Activated CD4-positive, alpha-beta T cell treated with anti-CD3 and anti-CD28 coated beads, Interleukin-2, amount 50 U/mL, for 24 hours (primary cell): ENCODE measurements around the gene MGAT4C.

Source experiments
- DNase-seq, 2 donors: peaks; one replicate each; pipeline ENCODE4 v3.0.0-alpha.2; 2020; ENCODE audit warnings: low read depth in 1 of 2, low spot score in 1 of 2

The MGAT4C gene

DNA sequence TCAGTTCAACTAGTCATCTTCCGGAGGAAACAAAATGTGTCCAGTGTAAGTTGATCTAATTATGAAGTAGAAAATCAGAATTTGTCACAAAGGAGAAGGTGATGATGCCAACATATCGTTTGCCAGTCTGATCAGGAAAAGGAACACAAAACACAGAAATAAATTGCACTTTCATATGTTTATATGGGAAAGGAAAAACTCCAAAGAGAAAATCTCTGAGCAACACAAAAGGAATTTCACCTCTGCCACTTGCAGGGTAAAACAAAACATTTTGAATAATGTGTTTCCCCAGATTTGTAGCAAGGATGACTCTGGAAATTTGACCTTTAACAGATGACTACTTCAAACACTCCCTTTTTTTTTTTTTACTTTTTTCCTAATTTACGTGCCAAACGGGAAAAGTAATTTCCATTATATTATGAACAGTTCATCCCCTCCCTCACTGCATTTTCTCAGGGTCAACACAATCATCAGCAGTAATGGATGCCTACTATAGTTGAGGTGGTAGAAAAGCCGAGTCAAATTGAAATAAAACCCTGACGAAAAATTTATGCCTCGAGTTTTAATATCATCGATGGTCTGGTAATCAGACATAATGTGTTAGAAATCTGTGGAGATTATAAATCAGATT, 25.6 kb downstream of the MGAT4C start:
- DNase-seq, result no peak

DNA sequence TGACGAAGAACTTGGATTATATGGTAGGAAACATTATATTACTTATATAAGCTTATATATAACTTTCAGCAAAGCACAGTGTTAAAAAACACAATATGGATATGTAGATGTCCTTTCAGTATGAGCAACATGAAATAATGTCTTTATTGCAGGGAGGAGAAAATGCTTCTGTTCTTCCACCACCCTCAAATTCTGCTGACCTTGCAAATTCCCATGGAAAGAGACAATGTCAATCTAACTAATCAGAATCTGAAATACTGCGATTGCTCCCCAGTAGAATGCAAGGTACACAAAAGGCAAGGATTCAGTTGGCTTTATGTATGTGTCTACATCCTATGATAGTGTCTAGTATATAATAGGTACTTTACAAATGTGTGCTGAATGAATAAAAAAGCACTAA, 26.4 kb downstream of the MGAT4C start:
- no peak for DNase-seq

DNA sequence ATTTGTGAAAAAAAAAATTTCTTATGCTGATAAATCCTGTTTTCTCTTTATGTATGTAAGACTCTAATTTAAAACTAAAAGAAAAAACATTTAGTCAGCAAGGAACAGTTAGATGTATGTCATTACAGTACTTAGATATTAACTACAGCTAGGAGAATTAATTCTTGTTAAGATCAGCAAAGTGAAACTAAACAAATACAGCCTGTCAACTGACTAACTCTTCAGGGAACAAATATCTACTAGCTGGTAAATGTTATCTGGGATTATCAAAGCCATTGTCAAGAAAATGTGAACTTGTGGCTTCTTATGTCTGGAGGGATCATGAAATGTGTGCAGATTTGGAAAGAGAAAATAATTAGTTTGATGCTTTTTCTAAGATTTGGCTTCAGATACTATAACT, 27.5 kb downstream of the MGAT4C start:
- no peak for DNase-seq

DNA sequence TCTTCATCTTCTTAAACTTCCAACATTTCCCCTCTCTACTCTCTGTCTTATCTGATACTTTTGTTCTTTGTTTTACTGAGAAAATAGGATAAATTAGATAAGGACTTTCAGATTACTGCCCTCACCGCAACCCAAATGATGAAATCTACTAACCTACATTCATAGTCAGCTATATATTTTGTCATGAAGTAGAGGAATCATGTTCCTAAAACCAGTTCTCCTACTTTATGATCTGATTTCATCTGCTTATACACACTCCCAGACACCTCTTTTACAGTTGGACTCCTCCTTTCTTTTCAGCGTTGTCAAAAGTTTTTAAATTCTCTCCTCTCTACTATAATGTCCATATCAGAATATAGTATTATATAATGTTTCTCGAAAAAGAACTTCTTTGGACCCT, 29.7 kb downstream of the MGAT4C start:
- no peak for DNase-seq

DNA sequence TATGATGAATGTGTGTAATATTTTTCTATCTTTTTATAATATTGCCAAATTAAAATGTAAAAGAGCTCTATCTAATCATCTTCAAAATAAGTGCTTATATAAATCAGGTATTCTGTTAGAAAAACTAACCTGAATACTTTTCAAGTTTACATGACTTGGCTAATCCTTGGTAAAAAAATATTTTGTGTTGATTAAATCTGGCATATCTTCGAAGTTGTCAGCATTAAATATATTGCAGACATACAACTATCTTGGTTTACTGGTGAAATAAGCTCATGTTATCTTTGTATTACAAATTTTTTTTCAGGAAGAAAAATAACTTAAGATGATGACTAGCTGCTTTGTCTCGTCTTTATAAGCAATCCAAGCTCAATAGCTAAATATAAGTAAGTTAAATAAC, 39.6 kb downstream of the MGAT4C start:
- no peak for DNase-seq

DNA sequence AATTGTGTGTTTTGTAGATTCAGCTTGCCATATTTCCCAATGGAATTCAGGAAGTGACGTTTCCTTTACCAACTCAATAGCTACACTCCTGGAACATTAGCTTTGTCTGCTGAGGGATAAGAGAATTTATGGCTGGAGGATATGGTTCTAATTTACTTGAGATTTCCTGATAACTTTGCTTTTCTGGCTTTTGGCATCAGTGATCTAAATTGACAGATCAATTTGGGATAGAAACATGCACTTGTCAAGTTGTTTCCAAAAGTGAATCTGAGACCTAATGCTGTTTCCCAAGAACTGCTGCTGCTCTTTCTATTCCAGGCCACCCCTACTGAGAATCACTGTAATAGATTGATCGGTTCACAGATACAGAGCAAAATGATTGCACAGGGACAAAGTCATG, 43.2 kb downstream of the MGAT4C start:
- DNase-seq, result no peak

DNA sequence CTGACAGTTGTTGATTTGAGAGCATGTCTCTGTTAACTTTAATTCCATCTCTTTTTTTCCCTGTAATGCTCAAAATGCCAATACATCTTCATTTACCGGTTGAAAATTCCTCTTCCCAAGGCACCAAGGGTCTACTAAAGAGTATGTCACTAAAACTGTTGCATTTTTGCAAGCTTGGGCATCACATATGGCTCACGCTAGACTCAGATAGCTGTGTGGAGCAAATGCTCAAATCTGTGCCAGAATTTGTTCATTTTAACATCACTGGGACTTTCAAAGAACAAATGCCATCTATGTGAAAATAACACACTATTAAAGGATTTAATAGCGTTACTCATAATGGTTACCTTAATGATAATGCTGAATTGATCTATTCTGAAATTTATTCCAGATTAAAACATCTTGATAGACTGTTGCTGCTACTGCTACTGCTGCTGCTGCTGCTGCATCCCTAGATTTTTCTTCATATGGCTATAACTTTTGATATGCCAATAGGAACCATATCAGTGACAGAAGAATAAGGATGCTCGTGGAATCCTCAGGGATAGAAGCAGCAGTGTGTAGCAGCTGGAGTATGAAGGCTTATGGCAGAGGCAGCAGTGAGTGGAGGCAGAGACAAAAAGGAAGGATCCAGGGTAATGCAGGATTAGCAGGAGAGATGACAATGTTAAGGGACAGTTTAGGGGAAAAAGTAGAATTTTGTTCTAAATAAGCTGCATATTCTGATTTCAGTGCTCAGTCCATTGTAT, 57.3 kb downstream of the MGAT4C start:
- no peak for DNase-seq

DNA sequence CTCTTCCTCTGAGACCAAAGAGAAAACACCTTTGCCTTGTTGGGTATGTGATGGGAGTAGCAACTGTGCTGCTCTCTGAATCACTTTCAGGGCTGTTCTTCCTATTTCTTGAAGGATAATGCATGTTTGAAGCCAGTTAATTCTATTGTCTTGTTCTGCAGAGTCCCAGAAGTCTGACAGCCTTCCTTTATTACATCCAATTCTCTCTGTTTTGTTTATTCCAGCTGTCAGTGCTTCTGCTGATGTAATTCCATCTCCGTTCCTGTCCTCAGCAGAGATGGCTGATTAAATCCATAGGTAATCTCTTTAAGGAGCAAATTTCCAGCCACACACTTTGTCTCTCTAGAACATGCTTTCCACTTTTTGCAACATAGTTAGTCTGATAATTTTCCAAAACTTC, 59.7 kb downstream of the MGAT4C start:
- DNase-seq, result no peak

DNA sequence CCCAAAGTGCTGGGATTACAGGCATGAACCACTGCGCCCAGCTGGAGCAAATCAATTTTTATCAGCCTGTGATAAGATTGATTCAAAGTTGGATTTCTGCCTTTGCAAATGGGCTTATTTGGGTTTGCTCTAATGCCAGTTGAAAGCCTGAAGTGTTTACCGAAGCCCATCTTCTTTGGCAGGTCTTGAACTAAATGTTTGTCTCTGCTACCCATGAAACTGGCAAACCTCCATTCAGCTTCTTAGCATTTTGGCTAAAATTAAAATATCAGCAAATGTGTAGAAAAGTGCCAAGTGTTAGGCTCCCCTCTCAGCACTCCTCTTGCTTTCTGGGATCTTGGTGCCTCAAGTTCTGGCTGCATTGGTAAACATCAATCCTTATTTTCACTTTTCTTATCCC, 61.5 kb downstream of the MGAT4C start:
- DNase-seq, result no peak

DNA sequence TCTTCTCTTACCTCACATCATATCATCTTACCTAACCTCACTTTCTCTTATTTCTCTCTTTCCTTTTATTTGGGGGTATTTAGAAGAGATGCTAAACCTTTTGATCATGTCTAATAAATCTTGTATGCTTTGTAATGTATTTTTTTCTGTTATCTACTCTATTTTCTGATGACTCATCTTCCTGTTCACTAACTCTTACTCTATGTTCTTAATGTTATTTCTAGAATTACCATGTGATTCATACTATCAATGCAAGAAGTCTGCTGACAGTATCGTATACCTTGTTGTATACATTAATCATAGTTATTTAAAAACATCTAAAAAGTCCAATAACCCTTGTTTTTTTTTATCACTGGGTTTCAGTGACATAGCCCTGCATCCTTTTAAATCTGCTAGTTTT, 62.3 kb downstream of the MGAT4C start:
- no peak for DNase-seq

DNA sequence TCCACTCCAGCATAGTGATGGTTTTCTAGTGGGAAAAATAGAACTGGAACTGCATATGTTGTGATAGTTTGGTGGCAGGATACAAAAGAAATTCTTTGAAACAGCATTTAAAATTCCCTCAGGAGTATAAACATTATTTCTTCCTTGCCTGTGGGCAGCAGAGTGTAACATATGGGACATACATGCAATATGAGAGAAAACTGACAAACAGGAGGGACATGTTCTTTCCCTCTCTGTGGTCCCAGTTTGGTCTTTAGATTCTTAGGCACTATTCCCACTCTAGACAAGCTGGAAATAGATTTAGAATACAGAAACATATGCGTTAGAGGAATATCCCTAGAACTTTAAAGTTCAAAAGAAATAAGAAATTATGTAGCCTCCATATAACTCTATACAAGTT, 68.0 kb downstream of the MGAT4C start:
- DNase-seq, result no peak

DNA sequence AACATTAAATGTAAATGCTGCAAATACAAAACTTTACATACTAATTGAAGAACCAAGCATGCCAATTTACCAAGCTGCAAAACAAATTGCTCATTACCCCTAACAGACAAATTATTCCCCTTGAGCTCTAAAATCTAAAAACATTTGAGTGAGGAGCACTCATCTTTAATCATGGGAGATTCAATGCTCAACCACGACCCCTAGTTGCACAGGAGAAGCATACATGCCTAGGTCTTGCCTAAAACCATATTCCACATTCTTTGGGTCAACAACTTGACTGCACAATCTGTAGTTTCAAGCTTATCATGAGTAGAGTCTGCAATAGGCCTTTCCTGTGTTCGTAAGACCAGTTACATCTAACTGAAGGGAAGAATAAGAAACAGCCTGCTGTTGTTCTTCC, 69.7 kb downstream of the MGAT4C start:
- DNase-seq, result no peak

DNA sequence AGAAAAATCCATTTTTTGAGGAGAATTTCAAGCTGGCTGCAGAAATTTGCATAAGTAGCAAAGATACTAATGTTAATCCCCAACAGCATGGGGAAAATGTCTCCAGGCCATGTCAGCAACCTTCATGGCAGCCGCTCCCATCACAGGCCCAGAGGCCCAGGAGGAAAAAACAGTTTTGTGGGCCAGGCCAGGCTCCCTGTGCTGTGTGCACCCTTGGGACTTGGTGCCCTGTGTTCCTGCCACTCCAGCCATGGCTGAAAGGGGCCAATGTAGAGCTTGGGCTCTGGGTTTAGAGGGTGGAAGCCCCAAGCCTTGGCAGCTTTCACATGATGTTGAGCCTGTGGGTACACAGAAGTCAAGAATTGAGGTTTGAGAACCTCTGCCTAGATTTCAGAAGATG, 76.3 kb downstream of the MGAT4C start:
- DNase-seq, result no peak

DNA sequence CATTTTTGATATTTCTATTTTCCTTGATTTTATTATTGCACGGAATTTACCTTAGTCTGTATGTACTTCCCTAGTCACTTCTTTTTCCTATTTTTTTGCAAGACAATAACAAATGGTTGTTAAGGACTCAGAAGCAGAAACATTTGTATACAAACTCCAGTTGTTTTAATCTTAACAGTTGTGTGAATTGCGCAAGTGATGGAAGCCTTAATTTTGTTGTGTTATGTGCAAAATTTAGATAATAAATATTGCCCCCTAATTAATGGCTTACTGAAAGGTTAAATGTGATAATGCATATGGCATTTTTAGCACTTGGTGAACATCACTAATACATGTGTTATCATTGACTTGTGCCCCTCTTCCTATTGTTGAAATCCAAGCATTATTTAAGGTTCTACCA, 82.0 kb downstream of the MGAT4C start:
- DNase-seq, result no peak

DNA sequence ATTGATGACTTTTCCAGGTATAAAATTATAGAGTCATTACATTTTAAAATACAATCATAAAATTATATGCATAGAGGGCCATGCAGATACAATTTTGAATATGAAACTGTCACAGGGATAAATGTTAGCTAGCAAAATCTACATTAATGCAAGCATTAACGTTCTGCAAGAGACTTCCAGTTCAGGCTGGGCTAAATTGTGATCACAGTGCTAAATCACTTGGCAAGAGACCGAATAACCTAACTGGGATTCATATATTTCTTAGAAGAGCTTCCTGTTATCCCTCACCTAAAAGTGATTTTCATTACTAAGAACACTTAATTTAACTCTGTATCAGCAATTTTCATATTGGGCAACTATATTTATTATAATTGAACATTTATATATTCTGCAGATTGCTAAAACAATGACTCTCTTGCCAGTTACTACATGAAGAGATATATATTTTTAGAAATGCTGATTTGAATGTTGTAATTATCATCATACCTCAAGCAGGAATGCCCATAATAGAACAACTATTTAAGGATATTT, 83.2 kb downstream of the MGAT4C start:
- no peak for DNase-seq

DNA sequence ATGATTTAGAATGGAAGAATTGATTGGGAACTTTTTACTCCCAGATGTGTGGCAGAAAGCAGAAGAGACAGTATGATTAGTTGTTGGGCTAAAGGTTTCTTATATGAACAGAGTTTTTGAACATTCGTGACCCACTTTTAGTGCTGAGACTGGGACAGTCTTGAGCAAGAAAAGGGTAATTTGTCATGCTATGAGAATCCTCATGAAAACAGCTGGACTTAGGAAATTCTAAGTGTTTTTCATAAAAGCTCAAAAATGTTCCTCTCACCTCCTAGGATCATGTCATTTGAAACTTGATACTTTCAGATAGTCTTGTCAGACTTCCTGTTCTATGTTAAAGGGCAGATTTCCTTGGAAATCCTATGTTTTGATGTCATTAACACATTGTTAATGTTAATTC, 86.1 kb downstream of the MGAT4C start:
- DNase-seq, result no peak

DNA sequence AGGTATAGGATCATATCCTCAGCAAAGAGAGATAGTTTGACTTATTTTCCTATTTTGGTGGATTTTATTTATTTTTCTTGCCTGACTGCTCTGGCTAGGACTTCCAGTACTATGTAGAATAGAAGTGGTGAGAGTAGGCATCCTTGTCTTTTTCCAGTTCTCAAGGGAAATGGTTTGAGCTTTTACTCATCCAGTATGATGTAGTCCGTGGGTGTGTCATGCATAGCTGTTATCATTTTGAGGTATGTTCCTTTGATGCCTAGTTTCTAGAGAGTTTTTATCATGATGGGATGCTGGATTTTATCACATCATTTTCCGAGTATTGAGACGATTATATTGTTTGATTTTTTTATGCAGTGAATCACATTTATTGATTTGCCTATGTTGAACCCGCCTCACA, 97.2 kb downstream of the MGAT4C start:
- no peak for DNase-seq

DNA sequence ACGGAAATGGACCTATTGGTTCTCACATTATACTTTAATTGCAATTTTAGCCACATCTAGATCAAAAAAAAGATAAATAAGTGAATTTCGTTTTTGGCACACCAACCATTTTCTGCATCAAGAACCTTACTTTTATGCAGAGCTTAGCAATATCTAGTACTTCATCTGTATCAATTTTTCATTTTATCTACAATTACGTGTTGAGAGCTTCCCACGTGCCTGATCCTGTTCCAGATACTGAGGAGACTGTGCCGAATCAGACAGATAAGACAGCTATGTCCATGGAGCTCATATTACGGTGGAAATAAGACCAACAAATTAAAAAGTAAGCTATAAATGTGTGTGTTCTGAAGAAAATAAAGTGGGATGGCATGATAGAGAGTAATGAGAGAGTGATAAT, 101.6 kb downstream of the MGAT4C start:
- DNase-seq, result no peak

DNA sequence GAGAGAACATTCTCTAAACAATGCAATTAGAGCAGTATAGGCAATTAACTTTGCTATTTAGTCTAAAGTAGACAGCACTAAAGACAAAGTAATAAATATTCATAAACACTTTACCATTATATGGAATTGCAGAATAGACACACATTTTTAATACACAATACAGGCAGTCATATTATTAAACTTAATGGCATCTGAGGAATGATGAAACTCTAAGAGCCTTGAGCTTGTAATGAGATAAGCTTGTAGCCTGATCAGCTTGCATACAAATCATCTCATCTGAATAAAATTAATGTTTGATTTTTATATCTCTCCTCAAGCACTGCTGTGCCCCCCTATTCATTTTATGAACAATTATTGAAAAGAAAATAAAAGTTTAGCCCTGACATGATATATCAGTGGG, 107.6 kb downstream of the MGAT4C start:
- no peak for DNase-seq

DNA sequence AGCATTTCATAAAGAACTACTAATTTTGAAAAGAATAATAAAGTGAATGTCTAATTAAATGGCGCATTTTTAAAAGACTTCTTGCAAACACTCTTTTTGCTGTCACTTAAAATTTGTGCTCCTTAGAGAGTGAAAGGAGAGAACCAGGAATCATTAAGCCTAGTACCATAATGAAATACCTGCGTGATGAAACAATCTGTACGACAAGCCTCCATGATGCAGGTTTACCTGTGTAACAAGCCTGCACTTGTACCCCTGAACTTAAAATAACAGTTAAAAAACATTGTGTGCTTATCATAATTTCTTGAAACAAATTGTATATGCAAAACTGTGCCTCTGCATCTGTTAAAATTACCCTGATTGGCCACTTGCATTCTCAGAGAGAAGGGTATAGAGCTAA, 108.1 kb downstream of the MGAT4C start:
- DNase-seq, result no peak

DNA sequence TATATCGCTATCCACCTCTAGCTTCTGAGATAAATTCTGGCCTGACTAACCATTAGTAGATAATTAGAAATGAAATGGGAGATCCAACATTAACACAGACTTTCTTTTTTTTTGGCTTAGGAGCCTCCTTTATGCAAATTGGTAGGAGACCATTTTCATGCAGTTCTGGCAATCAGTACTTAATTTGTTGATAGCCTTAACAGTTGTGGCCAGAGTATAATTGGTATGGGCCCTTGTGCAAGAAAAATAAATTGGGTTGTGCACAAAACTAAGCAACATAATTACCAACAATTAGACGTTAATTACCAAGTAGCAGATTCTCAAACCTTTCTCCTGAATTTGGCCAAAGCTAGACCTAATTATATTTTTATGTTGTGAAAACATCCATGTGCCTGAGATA, 111.0 kb downstream of the MGAT4C start:
- no peak for DNase-seq

DNA sequence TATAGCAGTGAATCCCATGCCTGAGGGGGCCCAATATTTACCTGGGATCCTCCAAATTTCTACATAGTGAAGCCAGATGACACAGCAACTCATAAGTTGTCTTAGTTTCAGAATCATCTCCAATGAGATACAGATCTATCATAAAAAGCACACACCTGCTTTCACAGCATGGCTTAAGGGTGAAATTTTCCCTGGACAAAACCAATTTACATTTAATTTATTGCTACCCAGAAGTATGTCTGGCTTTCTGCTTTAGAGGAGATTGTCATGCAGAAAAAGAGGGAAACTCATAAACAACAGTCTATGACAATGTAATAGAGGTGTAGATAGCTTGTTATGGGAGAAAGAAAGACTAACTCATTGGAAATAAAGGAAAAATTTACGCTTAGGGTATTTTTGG, 113.0 kb downstream of the MGAT4C start:
- DNase-seq, result no peak

DNA sequence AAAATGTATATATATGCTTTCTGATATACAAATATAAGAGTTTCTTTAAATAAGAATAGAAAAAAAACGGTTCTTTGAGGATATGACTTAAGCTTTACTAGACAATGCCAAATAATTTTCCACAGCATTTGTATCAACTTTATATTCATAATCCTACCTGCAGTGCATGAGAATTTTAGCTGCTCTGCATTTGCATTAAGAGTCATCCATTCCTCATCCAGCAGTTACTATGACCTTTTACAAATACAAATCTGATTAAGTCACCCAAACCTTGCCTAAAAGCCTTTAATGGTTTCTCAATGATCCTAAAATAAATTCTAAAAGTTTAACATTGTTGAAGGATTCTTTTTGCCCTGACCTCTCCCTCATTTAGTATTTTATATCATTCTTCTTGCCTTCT, 116.5 kb downstream of the MGAT4C start:
- DNase-seq, result no peak
